Lung microvascular endothelial cell (primary cell): ENCODE data around the gene ARHGAP26. TPM values are rescaled to one million over a fixed set of nuclear protein-coding genes. Genes with fewer than 3 reads are reported as not detected.
A peak's percentile ranks its signal among the peaks of the same experiment; 100 is the strongest.

Source experiments
- DNase-seq, 2 donors: peaks; one replicate each; pipeline versions ENCODE4 v3.0.0 to v3.0.0-alpha.2; 2010; ENCODE audit warnings: low read depth in 2 of 2
- total RNA-seq: library from RNA; depleted of rRNA; stranded (reverse); fragments of >200 nt; gene quantifications from 2 replicates; pipeline ENCODE4 v1.2.1, GENCODE V29; 2014

Gene ARHGAP26
- total RNA-seq, 1 donor from 2014 or later = 34.5 TPM

- no peak for DNase-seq
Observed at GRCh38 chr5:143057580-143057999, 287.4 kb downstream of the ARHGAP26 start.

- DNase-seq = no peak
Observed at GRCh38 chr5:143059355-143059754, 289.2 kb downstream of the ARHGAP26 start.

GRCh38 chr5:143059976-143060765 lies 290.0 kb downstream of the ARHGAP26 start:
- peak in 1 of 2 donors; percentile 74 for DNase-seq

- DNase-seq = peak in 1 of 2 donors; percentile 65
Observed at GRCh38 chr5:143061161-143061945, 291.2 kb downstream of the ARHGAP26 start.

- no peak for DNase-seq
Observed at GRCh38 chr5:143062379-143062778, 292.2 kb downstream of the ARHGAP26 start.

- DNase-seq = peak in 1 of 2 donors; percentile 23
Observed at GRCh38 chr5:143063175-143063970, 293.2 kb downstream of the ARHGAP26 start.

- peak; percentile 13 to 72 for DNase-seq
Observed at GRCh38 chr5:143064218-143064641, 294.1 kb downstream of the ARHGAP26 start.

GRCh38 chr5:143064676-143065075 lies 294.5 kb downstream of the ARHGAP26 start:
- DNase-seq = no peak

- DNase-seq = no peak
Observed at GRCh38 chr5:143065185-143065965, 295.2 kb downstream of the ARHGAP26 start.

GRCh38 chr5:143065996-143066522 lies 295.9 kb downstream of the ARHGAP26 start:
- DNase-seq = no peak

- no peak for DNase-seq
Observed at GRCh38 chr5:143066556-143067281, 296.5 kb downstream of the ARHGAP26 start.

GRCh38 chr5:143068712-143069111 lies 298.5 kb downstream of the ARHGAP26 start:
- no peak for DNase-seq

GRCh38 chr5:143071927-143072326 lies 301.8 kb downstream of the ARHGAP26 start:
- DNase-seq = no peak

- no peak for DNase-seq
Observed at GRCh38 chr5:143072734-143073133, 302.6 kb downstream of the ARHGAP26 start.

GRCh38 chr5:143073766-143074165 lies 303.6 kb downstream of the ARHGAP26 start:
- no peak for DNase-seq

- no peak for DNase-seq
Observed at GRCh38 chr5:143074414-143074996, 304.3 kb downstream of the ARHGAP26 start.

GRCh38 chr5:143076377-143076776 lies 306.2 kb downstream of the ARHGAP26 start:
- DNase-seq = no peak

- DNase-seq = no peak
Observed at GRCh38 chr5:143077453-143078103, 307.4 kb downstream of the ARHGAP26 start.

GRCh38 chr5:143078313-143078712 lies 308.1 kb downstream of the ARHGAP26 start:
- DNase-seq = no peak
